DMS114 treated with DMSO at 0.1 percent for 48 hours (cell line): Measurements from ENCODE around the gene RTP5.

Source experiments
- DNase-seq: peaks from one replicate; lab custom pipeline; 2025; ENCODE audit not compliant: unreplicated experiment; lab: John Stamatoyannopoulos, UW

RTP5 gene

DNA sequence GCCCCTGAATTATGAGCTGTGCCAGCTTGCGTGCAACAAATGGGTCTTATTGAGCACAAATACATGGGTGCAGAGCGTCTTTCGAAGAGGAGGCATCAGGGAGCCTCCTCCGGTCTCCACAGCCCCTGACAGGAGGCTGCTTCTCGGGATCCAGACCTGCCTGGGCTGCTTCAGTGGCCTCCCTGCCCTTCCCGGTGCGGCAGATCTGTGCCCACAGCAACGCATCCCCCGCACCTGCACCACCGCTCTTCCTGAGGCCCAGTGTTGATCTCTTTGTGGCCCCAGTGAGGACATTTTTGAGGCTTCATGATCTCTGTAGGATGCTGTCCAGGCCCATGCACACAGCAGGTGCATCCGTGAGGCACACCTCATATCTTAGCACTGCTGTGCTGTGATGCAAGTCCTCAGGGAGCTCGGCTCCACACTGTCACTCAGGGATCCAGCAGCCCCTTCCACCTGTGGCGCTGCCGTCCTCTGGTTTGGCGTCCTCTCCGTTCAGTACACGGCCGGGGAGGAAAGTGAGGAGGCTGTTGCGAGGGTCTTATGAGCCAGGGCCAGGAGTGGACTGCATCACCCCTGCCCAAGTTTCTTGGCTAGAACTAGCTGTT lies 17.4 kb downstream of the RTP5 start:
- DNase-seq: no peak

DNA sequence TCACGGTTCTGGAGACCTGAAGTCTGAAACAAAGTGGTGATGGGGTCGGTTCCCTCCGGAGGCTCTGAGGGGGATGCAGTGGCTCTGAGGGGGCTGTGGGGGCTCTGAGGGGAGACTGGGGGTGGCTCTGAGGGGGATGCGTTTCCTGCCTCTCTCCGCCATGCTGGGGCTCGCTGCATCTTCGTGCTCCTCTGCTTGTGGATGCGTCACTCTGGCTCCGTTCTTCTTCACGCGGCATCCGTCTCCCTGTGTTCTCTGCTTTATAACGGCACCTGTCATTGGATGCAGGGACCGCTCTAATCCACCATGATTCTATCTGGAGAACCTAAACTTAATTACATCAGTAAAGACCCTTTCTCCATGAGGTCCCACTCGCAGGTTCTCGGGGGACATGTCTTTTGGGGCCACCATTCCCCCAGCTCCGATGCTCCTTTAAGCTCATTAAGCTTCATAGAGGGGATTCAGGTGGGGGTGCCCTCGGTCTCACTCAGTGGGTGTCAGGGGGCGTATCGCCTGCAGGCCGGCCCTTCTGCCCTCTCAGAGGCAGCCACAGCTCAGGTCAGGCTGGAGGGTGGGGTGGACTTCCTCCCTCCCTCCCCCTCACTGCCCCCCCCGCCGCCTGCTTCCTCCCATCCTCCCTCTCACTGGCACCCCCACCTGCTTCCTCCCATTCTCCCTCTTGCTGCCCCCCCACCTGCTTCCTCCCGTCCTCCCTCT lies 18.4 kb downstream of the RTP5 start:
- DNase-seq: no peak

DNA sequence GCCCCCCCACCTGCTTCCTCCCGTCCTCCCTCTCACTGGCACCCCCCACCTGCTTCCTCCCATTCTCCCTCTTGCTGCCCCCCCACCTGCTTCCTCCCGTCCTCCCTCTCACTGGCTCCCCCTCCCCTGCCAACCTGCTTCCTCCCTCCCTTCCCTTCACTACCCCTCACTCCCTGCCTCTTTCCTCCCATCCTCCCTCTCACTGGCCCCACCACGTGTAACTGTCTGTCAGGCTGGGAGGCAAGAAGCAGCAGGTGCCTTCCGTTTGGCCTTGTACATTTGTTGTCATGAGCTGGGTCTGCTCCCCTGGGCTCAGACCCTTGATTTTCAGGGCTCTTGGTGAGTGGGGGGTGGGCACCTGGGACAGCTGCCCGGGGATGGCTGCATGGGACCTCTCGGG lies 19.1 kb downstream of the RTP5 start:
- no peak for DNase-seq

DNA sequence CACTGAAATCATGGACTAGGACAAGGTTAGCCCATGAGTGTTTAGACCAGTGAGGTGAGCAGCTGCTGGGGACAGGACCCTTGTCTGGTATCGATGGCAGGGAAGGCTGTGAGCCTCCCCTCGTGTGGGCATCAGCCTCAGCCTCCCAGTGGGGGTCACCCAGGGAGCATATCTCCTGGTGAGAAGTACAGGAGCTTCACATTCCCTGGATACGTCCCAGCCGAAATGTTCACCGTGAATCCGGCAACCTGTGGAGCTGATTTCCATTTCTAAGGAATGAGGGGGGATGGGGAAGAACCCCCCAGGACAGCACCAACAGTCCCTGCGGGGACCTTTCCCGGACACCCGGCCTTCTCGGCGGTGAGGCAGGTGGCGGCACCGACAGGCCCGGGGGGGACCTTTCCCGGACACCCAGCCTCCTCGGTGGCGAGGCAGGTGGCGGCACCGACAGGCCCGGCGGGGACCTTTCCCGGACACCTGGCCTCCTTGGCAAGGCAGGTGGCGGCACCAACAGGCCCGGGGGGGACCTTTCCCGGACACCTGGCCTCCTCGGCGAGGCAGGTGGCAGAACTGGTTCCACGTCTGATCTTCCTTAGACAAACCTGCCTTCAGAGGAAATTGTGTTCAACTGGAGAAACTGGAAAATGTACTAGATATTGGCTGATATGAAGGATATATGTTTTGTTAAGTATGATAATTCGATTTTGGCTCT lies 21.2 kb downstream of the RTP5 start:
- DNase-seq: no peak

DNA sequence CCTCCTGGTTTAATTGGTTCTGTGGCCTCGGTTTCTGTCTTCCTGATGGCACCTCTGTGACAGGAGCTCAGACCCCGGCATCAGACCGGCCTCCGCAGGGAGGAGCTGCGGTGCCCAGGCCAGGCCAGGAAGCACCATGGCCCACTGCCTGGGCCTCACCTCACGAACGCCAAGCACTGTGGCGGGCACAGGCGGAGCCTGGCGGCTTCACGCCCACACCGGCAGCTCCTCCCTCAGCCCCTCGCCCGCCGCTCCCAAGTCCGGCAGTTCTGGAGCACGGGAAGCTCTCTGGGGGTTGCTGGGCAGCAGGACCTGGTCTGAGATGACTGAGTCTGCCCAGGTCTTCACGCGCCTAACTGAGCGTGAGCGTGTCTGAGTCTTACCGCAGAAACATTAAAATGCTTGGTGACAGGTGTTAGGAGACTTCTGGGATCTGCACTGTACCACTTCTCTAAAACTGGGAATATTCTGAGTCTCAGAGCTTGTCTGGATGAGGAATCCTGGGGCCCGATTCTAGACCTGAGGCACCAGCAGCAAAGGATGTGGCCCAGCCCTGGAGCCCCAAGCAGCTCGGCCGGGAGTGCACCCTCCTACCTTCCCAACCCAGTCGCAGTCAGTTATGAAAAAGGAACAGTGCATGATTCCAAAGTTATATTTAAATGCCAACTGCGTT lies 21.9 kb downstream of the RTP5 start:
- no peak for DNase-seq

DNA sequence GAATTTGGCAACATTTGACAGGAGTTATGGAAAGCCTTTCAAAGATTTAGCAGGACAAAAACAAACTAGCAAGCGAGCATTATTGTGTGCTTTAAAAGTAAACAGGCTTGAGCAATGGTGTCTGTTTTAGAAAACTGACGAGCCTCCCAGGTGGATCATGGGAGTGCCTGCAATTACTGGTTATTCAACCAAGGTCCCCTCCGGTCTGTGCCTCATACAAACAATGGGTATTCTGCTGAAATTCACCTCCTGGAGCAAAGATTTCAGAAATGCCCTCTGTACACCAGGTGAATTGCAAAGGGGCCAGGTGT lies 22.4 kb downstream of the RTP5 start:
- DNase-seq: no peak

DNA sequence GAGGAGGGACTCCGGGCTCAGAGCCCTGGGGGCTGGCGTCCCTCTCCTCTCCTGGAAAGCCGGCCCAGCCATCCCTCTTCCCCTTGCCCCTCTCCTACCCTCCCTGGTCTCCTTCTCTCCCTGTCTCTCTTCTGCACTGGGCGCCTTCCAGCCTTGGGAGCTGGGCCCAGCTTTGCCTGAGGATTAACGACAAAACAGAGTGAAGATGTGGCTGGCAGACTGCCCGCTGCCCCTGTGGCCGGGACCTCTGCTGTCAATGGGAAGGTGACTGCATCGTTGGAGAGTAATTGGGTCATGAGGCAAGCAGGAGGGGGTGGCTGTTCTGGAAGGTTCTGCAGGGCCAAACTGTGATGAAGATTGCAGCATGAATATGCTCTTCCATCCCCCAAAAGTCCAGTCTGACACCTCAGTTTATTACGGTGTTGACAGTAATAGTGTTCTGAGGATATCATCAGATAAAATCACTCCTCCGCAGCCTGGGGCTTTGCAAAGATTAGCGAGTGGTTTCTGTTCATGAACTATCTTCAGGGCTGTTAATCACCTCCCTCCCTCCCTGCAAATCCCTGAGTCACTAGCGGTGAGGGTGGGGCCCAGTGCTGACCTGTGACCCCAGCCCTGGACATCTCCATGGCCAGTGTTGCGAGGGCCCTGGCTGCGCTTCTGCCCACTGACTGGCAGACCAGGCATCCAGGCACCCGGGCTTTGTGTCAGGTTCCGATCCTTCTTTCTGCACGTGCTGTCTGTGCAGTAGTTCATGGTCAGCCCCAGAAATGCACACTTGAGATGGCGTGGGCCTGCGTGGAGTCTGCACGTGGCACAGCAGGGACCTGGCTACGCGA lies 23.0 kb downstream of the RTP5 start:
- DNase-seq: no peak

DNA sequence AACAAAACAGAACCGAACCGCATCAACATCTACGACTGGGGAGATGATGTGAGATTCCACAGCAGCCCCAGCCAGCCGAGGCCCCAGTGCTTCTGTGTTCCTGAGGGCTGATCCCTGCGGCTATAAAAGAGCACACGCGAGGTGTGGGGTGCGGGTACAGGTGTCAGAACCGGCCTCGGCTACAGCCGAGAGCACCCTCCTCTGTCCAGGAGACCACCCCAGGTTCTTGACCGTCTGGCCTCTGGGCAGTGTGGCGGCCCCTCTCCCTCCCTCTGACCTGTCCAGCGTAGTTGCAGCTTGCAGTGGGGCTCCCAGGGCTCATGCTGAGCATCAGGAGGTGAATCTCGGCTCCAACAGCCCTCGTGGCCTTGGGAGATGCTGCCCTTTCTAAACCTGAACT lies 23.7 kb downstream of the RTP5 start:
- DNase-seq: no peak

DNA sequence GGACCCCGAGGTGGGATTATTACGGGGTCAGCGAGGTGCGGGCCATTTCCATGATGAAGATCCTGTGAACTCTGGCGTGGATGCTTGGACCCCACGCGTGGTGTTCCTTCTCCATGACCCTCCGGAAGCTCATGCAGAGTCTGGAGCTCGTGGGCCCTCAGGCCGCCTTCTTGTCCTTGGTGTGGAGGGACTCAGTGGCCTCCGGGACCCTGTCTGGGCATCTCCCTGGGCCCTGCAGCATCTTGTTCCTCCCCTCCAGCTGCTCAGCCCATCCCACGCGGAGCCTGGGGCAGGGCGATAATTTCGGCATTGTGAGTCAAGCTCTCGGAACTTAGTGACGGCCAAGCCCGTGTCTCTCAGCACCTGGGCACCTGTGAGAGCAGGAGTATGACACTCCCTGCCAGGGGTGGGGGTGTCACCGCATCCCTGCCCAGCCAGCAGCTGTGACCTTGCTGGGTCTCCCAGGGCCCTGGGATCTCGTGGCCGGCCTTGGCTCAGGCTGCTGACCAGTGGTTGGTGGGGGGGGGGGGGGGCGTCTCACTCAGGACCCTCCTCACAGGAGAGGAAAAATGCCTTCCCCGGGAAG lies 24.6 kb downstream of the RTP5 start:
- DNase-seq: no peak

DNA sequence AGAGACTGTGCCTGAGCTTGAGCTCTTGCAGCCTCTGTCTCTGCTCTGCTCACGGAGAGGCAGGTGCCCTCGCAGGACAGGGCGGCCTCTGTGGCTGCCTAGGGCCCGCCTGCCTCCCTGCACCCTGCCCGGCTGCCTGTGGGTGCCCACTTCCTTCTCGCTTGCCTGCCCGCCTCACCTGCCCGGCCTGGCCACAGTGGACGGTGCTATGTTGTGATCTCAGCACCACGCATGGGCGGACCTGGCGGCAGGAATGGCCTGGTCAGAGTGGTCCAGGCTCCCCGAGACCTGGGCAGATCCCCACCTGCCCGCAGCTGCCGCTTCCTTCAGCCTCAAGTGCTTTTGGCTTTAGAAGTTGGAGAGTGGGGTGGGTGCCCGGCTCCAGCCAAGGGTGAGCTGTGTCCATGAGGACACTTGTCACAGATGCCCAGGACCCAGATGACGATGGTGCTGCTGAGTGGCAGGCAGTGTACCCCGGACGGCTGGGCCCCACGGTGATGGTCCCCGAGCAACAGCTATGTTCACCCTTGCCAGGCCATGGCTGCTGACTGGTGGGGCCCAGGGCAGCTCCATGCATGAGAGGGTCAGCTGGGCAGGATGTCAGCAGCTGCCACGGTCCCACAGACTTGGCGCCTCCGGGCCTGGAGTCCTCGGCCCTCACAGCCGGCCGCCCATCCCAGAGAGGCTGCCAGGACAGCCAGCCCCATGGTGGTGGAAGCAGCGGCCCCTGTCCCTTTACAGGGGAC lies 25.3 kb downstream of the RTP5 start:
- DNase-seq: no peak

DNA sequence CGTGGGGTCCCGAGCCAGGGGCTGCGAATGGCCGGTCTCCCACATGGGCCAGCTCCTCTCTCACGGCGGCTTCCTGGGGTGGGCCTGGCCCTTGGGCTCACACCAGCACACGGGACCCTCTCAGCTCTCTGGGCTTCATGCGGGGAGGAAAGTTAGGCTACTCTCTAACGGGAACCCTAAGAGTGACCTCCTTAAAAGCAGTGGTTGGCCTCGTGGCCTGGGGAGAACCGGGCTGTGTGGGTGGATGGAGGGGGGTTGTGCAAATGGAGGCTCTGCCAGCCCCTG lies 25.8 kb downstream of the RTP5 start:
- DNase-seq: no peak

DNA sequence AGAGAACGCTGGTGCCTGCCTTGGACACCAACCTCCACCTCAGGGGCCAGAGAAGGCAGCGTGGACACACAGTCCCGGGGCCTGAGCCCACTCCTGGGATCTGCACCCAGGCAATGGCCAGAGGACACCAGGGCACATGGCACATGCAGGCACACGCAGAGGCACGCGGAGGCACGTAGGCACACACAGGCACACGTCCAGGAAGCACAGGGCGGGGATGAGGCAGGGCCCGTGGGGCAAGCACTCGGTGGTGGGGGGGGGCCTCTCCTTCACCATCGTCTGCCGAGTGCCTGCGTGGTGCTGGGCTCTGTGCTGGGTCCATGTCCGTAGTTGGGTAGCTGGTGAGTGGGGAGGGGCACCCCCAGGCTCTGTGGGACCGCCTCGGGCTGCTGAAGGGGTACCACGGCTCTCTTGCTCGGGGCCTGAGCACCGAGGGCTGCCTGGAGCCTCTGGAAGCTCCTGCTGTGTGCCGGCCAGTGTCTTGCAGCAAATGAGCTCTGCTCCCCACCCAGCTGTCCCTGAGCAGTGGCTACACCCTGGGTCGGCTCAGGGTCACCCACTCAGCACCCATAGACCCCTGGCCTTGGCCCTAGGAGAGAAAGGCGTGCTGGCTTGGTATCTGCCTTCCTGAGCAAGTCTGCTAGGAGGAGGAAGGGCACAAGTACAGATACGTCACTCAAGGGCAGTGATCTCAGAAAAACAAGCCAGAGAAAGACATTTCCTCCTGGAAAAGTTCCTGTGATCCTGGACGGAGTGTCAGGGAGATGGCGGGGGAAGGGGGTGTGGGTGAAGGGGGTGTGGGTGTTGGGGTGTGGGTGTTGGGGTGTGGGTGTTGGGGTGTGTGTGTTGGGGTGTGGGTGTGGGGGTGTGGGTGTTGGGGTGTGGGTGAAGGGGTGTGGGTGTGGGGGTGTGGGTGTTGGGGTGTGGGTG lies 26.4 kb downstream of the RTP5 start:
- DNase-seq: no peak

DNA sequence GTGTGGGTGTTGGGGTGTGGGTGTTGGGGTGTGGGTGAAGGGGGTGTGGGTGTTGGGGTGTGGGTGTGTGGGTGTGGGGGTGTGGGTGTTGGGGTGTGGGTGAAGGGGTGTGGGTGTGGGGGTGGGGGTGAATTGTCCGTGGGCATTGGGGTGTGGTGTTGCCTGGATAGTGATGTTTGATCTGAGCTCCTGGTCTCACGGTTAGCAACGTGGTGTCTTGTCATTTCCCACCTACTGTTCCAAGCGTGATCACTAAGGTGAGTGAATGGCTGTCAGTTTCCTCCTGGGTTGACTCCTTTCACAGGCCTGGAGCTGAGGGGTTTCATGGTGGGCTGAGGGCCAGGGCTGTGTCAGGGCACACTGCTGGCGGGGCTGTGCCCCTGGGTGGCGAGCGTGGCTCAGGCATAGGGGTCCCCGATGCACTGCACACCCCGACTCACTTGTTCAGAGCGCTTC lies 27.2 kb downstream of the RTP5 start:
- DNase-seq: no peak

DNA sequence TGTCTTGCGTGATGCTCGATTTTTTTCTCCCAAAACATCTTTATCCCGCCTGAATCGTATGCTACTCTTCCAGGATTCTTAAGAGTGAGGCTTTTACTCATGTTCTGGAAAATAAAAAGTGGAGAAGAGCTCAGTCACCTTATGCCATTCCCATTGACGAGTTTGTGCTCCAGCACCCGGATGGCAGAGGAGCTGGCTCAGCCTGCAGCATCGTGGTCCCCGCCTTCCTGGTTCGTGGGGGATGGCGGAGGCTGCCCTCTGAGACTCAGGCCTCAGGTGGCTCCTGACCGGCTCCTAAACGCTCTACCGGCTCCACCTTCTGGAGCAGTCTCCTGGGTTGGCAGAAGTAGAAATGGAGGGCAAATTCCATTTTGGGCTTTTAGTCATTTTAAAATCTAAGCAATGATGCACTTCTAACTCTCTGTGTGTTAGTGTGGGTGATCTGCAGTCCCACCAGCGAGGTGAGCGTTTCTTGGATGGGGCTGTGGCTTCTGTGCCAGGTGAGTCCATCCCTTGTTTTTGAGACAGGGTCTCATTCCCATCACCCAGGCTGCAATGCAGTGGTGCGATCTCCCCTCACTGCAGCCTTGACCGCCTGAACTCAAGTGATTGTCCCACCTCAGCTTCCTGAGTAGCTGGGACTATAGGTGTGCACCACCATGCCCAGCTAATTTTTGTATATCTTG lies 27.8 kb downstream of the RTP5 start:
- no peak for DNase-seq

DNA sequence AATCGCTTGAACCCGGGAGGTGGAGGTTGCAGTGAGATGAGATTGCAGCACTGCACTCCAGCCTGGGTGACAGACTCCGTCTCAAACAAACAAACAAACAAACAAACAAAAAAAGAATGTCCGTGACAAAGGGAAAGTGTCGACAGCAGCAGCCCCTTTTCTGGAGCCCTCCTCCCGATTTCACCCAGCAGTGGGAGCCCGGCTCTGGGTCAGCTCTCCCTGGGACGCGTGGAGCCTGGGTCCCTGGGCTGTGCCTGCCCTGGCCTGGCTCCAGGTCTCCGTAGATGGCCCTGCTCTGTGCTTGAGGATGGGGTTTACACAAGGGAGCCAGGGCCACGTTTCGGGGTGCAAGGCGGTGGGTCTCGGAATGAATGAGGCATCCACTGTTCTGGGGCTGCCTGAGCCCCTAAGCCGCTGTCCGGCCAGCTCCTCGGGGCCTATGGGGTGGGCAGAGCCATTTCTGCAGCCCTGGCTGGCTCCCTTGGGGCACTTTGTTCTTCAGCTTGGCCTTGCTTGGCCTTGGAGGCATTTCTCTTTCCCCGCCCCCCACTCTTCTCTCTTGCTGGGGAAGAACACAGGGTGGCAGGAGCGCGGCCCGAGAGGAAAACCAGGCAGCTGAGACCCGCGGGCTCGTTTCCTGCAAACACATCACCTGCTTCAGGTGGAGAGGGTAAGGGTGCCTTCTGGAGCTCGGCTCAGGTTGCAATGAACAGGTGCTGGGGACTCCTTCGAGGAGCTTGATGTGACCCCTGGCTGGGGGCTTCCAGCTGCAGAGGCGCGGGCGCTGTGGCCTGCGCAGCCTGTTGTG lies 29.1 kb downstream of the RTP5 start:
- DNase-seq: no peak

DNA sequence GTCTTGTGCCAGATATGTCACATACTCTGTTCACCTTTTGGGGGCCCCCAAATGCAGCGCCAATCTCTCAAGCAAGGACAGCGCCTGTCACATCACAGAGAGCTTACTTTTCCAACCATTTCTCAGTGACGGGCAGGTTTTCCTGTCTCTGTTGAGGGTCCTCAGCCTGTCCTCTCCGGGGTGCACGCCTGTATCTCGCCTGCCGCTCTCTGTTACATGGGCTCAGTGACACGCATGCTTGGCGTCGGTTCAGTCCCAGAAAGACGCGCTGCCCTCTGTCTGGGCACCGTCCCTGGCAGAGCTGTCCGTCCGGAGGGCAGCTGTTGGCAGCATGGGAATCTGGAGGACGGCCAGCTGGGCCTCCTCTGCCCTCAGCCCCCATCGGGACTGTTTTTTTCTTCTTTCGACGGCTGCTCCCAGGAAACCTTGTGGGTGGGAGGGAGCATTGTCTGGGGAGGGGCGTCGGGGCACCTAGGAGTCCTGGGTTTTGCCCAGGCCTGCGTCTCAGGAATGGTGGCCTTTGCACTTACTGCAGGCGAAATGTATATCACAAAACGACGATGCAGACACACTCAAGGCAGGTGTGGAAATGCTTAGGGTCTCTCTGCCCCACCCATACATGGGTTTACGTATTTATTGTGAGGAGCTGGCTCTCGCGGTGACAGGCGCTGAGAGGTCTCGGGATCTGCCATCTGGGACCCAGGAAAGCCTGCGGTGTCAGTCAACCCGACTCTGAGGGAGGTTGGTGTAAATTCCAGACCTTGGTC lies 30.9 kb downstream of the RTP5 start:
- no peak for DNase-seq

DNA sequence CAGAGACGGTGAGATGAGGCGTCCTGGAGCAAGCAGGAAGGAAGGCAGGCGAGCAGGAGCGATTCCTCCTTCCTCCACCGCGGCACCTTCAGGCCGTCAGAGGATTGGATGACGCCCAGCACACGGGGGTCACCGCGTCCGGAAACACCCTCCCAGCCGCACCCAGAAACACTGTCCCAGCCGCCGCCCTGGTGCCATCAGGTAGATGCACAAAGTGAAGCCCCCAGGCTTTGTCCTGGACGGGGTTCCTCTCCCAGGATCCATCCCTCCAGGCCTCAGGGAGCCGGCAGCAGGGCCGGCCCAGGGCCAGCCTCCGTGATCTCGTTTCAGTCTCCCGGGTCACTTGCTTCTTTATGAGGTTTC lies 31.5 kb downstream of the RTP5 start:
- no peak for DNase-seq
